K562 (cell line): Measurements from ENCODE around the gene FKBP3. TPM values are rescaled to one million over a fixed set of nuclear protein-coding genes. Genes with fewer than 3 reads are reported as not detected.

ENCODE experiments used
- CCNT2 ChIP-seq: IDR thresholded peaks from 2 replicates; pipeline ENCODE4 v1.6.1; 2011; ENCODE audit warnings: borderline replicate concordance, low read depth, mild to moderate bottlenecking, moderate library complexity, mixed read lengths, low read length; ENCODE audit not compliant: insufficient read length; ENCODE audit errors: extremely low read depth
- DDX20 ChIP-seq: fragments of 450-650 bp; IDR thresholded peaks from 2 replicates; pipeline ENCODE4 v1.6.1; 2016; ENCODE audit warnings: missing genetic modification characterization, low read depth, mild to moderate bottlenecking, missing compliant biosample characterization, moderate library complexity
- EP400 ChIP-seq: fragments of 450-650 bp; IDR thresholded peaks from 2 replicates; pipeline ENCODE4 v1.6.1; 2017; ENCODE audit warnings: antibody characterized with exemption, mild to moderate bottlenecking, moderate library complexity
- KDM5B ChIP-seq: fragments of 200-600 bp; sonication (generic); IDR thresholded peaks from 2 replicates; pipeline ENCODE4 v1.6.1; 2012; ENCODE audit warnings: low read depth, mild to moderate bottlenecking, moderate library complexity, low read length, control low read depth, inconsistent platforms; ENCODE audit not compliant: insufficient replicate concordance
- KHSRP ChIP-seq: fragments of 450-650 bp; IDR thresholded peaks from 2 replicates; pipeline ENCODE4 v1.6.1; 2017
- MCM2 ChIP-seq: fragments of 450-650 bp; IDR thresholded peaks from 2 replicates; pipeline ENCODE4 v1.6.1; 2017; ENCODE audit warnings: low read depth, mild to moderate bottlenecking
- MCM3 ChIP-seq: fragments of 450-650 bp; IDR thresholded peaks from 2 replicates; pipeline ENCODE4 v1.6.1; 2016
- SETDB1 ChIP-seq: IDR thresholded peaks from one replicate; pipeline ENCODE4 v1.6.1; 2012; ENCODE audit warnings: low read length, control low read depth, inconsistent platforms
- SNIP1 ChIP-seq: fragments of 450-650 bp; IDR thresholded peaks from 2 replicates; pipeline ENCODE4 v1.7.1; 2017; ENCODE audit warnings: low read depth, mild to moderate bottlenecking
- SNRNP70 ChIP-seq: fragments of 200-400 bp; formaldehyde crosslinking; optimal IDR thresholded peaks from 2 replicates; pipeline ENCODE3; 2017; ENCODE audit warnings: low read depth, low read length
- YY1 ChIP-seq, 3 experiments: IDR thresholded peaks; 2 replicates each; pipeline ENCODE4 v1.6.1; 2011; ENCODE audit warnings: low read length in 2 of 3, mild to moderate bottlenecking in 2 of 3, moderate library complexity in 2 of 3, borderline replicate concordance in 1 of 3, control low read depth in 1 of 3, low read depth in 1 of 3; ENCODE audit not compliant: insufficient read depth in 3 of 3, insufficient replicate concordance in 2 of 3, control insufficient read depth in 1 of 3, insufficient read length in 1 of 3; ENCODE audit errors: extremely low read depth in 1 of 3
- ZNF785 ChIP-seq: fragments of 250-450 bp; sonication (Bioruptor Pico); IDR thresholded peaks from 2 replicates; pipeline ENCODE4 v1.4.0; 2020; ENCODE audit warnings: mild to moderate bottlenecking
- polyA plus RNA-seq, 8 experiments: library from polyadenylated mRNA; depleted of rRNA in 4 of 8; stranded (reverse) in 5 of 8; unstranded in 3 of 8; fragments of >200 nt; fragmentation: Nextera tagmentation in 2 of 8; fragmentation: Illumina TruSeq in 1 of 8; extraction: Ambion mirVana in 2 of 8; extraction: Trizol in 1 of 8; gene quantifications; 2 replicates each; pipeline versions ENCODE4 v1.2.1 to v1.2.3, GENCODE V29; 2011 to 2014; ENCODE audit warnings: inconsistent platforms in 1 of 8, missing spikeins in 1 of 8
- total RNA-seq, 7 experiments: library from RNA; depleted of rRNA in 6 of 7; stranded (reverse); fragments of >200 nt in 6 of 7; fragmentation: Illumina TruSeq in 2 of 7; extraction: Trizol in 2 of 7; gene quantifications; 2 replicates each; pipeline versions ENCODE4 v1.2.1 to v1.2.3, GENCODE V29; 2011 to 2021; ENCODE audit warnings: low replicate concordance in 1 of 7
- TF ChIP-seq, protein P1 (sequence below): fragments of 450-650 bp; formaldehyde crosslinking; IDR thresholded peaks from 2 replicates; pipeline ENCODE4 v1.4.0; 2022; ENCODE audit warnings: missing genetic modification characterization
- TF ChIP-seq, protein P2 (sequence below): fragments of 450-650 bp; formaldehyde crosslinking; IDR thresholded peaks from 2 replicates; pipeline ENCODE4 v1.4.0; 2020; ENCODE audit warnings: mild to moderate bottlenecking, moderate library complexity
- TF ChIP-seq, protein P3 (sequence below): sonication (generic); formaldehyde crosslinking; IDR thresholded peaks from 2 replicates; pipeline ENCODE4 v1.8.0; 2022; ENCODE audit warnings: missing genetic modification reagents, mild to moderate bottlenecking, moderate library complexity, borderline replicate concordance
- TF ChIP-seq, protein P4 (sequence below): fragments of 450-650 bp; formaldehyde crosslinking; IDR thresholded peaks from 2 replicates; pipeline ENCODE4 v1.4.0; 2020; ENCODE audit warnings: mild to moderate bottlenecking, mixed read lengths
- TF ChIP-seq, protein P5 (sequence below): sonication (generic); formaldehyde crosslinking; IDR thresholded peaks from 2 replicates; pipeline ENCODE4 v1.8.1; 2023; ENCODE audit warnings: mild to moderate bottlenecking, missing genetic modification reagents, moderate library complexity

The FKBP3 gene
- total and polyA plus RNA-seq, 9 of the 15 experiments (the other 6 are each of a cell fraction or from before 2014, with no cell fraction given): 43.6 to 107 (median 65.2) TPM

DNA sequence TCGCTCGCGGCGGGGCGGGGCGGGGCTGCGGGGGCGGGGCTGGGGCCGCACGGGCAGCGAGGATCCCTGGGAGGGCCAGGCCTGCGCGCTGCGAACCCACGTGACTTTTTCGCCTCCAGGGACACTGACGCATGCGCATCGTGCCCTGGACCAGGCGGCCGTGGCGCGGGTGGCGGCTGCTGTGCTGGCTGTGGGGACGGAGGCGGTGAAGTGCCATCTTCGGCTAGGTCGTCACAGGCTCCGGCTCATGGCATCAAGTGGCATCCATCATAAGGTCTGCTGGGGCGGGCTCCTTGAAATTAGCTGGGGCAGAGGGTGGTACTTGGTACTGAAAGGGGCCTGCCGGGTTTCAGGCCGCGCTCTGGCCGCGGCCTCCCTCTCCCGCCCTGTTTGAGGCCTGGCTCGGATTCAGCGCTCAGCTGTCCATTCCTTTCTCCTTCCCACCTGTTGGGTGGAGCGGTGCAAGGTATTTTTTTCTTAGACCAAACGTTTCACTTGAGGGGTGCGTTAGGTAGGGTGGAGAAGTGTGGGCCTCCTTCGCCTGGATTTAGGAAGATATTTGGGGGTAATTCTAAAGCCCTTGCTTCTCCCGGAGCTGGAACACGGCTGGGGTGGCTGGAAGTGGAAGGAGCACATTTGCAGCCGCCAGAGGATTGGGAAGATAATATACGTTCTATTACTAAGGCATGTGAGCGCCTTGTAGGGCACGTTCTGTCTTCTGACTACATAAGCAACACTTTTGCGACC, 50.1 kb downstream of the FKBP3 start, which contains the start of gene PRPF39 (continued):
- TF ChIP-seq, protein P1, sequence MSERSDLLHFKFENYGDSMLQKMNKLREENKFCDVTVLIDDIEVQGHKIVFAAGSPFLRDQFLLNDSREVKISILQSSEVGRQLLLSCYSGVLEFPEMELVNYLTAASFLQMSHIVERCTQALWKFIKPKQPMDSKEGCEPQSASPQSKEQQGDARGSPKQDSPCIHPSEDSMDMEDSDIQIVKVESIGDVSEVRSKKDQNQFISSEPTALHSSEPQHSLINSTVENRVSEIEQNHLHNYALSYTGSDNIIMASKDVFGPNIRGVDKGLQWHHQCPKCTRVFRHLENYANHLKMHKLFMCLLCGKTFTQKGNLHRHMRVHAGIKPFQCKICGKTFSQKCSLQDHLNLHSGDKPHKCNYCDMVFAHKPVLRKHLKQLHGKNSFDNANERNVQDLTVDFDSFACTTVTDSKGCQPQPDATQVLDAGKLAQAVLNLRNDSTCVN: no peak
- TF ChIP-seq, protein P2, sequence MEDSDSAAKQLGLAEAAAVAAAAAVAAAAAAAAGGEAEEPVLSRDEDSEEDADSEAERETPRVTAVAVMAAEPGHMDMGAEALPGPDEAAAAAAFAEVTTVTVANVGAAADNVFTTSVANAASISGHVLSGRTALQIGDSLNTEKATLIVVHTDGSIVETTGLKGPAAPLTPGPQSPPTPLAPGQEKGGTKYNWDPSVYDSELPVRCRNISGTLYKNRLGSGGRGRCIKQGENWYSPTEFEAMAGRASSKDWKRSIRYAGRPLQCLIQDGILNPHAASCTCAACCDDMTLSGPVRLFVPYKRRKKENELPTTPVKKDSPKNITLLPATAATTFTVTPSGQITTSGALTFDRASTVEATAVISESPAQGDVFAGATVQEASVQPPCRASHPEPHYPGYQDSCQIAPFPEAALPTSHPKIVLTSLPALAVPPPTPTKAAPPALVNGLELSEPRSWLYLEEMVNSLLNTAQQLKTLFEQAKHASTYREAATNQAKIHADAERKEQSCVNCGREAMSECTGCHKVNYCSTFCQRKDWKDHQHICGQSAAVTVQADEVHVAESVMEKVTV (CRISPR knock-in tag): no peak
- no peak for TF ChIP-seq DDX20 (tag)
- TF ChIP-seq ZNF785 (CRISPR knock-in tag): no peak
- no peak for TF ChIP-seq SNIP1
- peak; percentile 85 for TF ChIP-seq EP400
- peak; percentile 19 for TF ChIP-seq CCNT2
- peak in 1 of 3 experiments; percentile 44 for TF ChIP-seq YY1 (IDR thresholded peaks at IDR 0.05; ENCODE audit: borderline replicate concordance in 1 of 3, control insufficient read depth in 1 of 3, extremely low read depth in 1 of 3, insufficient read depth in 3 of 3, insufficient read length in 1 of 3, insufficient replicate concordance in 2 of 3, low read depth in 1 of 3, low read length in 2 of 3)
- TF ChIP-seq, protein P3, sequence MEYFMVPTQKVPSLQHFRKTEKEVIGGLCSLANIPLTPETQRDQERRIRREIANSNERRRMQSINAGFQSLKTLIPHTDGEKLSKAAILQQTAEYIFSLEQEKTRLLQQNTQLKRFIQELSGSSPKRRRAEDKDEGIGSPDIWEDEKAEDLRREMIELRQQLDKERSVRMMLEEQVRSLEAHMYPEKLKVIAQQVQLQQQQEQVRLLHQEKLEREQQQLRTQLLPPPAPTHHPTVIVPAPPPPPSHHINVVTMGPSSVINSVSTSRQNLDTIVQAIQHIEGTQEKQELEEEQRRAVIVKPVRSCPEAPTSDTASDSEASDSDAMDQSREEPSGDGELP (CRISPR knock-in tag): peak; percentile 69
- no peak for TF ChIP-seq MCM3
- no peak for TF ChIP-seq KHSRP
- no peak for TF ChIP-seq SETDB1
- TF ChIP-seq MCM2: no peak
- TF ChIP-seq, protein P4, sequence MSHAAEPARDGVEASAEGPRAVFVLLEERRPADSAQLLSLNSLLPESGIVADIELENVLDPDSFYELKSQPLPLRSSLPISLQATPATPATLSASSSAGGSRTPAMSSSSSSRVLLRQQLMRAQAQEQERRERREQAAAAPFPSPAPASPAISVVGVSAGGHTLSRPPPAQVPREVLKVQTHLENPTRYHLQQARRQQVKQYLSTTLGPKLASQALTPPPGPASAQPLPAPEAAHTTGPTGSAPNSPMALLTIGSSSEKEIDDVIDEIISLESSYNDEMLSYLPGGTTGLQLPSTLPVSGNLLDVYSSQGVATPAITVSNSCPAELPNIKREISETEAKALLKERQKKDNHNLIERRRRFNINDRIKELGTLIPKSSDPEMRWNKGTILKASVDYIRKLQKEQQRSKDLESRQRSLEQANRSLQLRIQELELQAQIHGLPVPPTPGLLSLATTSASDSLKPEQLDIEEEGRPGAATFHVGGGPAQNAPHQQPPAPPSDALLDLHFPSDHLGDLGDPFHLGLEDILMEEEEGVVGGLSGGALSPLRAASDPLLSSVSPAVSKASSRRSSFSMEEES: peak; percentile 91
- TF ChIP-seq SNRNP70: no peak
- peak; percentile 78 for TF ChIP-seq KDM5B
- TF ChIP-seq, protein P5, sequence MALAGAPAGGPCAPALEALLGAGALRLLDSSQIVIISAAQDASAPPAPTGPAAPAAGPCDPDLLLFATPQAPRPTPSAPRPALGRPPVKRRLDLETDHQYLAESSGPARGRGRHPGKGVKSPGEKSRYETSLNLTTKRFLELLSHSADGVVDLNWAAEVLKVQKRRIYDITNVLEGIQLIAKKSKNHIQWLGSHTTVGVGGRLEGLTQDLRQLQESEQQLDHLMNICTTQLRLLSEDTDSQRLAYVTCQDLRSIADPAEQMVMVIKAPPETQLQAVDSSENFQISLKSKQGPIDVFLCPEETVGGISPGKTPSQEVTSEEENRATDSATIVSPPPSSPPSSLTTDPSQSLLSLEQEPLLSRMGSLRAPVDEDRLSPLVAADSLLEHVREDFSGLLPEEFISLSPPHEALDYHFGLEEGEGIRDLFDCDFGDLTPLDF: no peak
